Thyroid gland (tissue), 4 donors: Measurements from ENCODE around the gene MYO16. TPM values are rescaled to one million over a fixed set of nuclear protein-coding genes. Genes with fewer than 3 reads are reported as not detected.

ENCODE experiments used
- DNase-seq, 2 donors: peaks; one replicate each; pipeline ENCODE4 v3.0.0-alpha.2; 2019
- H3K27ac ChIP-seq, 3 donors: fragments of 200-600 bp; sonication (generic); 1 replicate in 2 of 3; 2 replicates in 1 of 3; pipeline ENCODE4 v1.5.1; 2016 to 2019; ENCODE audit warnings: mild to moderate bottlenecking in 1 of 3, moderate library complexity in 1 of 3
- H3K27me3 ChIP-seq: fragments of 200-600 bp; sonication (generic); one replicate; pipeline ENCODE4 v1.5.1; 2019
- H3K36me3 ChIP-seq, 2 donors: fragments of 200-600 bp; sonication (generic); one replicate each; pipeline ENCODE4 v1.5.1; 2016 to 2019
- H3K4me1 ChIP-seq, 2 donors: fragments of 200-600 bp; sonication (generic); one replicate each; pipeline ENCODE4 v1.5.1; 2017 to 2019
- H3K4me3 ChIP-seq, 3 donors: fragments of 200-600 bp; sonication (generic); replicated peaks in 1 of 3; 1 replicate in 2 of 3; 2 replicates in 1 of 3; pipeline ENCODE4 v1.5.1; 2016; ENCODE audit warnings: mild to moderate bottlenecking in 1 of 3
- H3K9me3 ChIP-seq: fragments of 200-600 bp; sonication (generic); one replicate; pipeline ENCODE4 v1.5.1; 2017
- POLR2A ChIP-seq, 2 donors: fragments of 450-650 bp; IDR thresholded peaks; one replicate each; pipeline ENCODE4 v1.6.1; 2017; ENCODE audit warnings: antibody characterized with exemption in 2 of 2, mild to moderate bottlenecking in 2 of 2, moderate library complexity in 1 of 2
- WGBS, 2 donors: methylation state at CpG; one replicate each; pipeline ENCODE4 v1.1.5; 2017; 5-methylcytosine and 5-hydroxymethylcytosine counted together
- intact Hi-C: fragments of 100-400 bp; cut with DNase I; formaldehyde crosslinking; loops from one replicate; pipeline ENCODE4 v1.15.1; 2023
- total RNA-seq, 4 donors: library from RNA; depleted of rRNA; stranded (reverse); fragments of >200 nt; gene quantifications; one replicate each; pipeline ENCODE4 v1.2.3, GENCODE V29; 2016
- TF ChIP-seq, protein P1 (sequence below), 6 experiments: fragments of 200-600 bp in 3 of 6; fragments of 450-650 bp in 3 of 6; sonication (generic) in 3 of 6; IDR thresholded peaks; one replicate each; pipeline ENCODE4 v1.5.1; 2016 to 2019; ENCODE audit warnings: antibody characterized with exemption in 6 of 6, mild to moderate bottlenecking in 2 of 6, inconsistent platforms in 1 of 6, moderate library complexity in 1 of 6

MYO16 gene
- total RNA-seq, 4 donors from 2014 or later = 0.10 to 0.13 (median 0.13) TPM; not detected in 1

DNA sequence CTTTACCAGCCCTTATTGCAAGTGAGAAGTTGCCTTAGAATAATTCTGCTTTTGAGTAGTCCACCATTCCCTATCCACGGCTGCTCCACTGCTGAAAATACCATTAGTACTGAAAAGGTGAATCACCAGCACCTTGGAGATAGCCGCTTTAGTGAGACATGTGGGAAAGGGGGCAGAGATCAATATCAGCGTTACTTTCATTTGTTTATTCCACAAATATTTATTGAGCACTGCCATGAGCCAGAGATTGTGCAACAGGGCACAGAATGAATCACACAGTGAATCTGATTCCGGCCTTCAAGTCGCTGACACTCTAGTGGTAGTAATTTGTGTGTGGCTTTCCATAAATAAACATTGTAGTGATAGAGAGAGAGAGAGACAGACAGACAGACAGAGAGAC lies 31.5 kb upstream of the MYO16 start:
- intact Hi-C loops = no loop called here
- no peak for DNase-seq
- Histone ChIP-seq H3K27ac (no peak overlapping the region), H3K36me3 (no peaks in the 10 kb centered on the region), H3K4me1 (no peaks in the 10 kb centered on the region), H3K4me3 (no peak overlapping the region), H3K9me3 (no peaks in the 10 kb centered on the region), H3K27me3 (no peaks in the 10 kb centered on the region)
- 82 to 89% methylated on average over 5 of the region's 5 CpGs for WGBS, 2 donors
- TF ChIP-seq, protein P1, sequence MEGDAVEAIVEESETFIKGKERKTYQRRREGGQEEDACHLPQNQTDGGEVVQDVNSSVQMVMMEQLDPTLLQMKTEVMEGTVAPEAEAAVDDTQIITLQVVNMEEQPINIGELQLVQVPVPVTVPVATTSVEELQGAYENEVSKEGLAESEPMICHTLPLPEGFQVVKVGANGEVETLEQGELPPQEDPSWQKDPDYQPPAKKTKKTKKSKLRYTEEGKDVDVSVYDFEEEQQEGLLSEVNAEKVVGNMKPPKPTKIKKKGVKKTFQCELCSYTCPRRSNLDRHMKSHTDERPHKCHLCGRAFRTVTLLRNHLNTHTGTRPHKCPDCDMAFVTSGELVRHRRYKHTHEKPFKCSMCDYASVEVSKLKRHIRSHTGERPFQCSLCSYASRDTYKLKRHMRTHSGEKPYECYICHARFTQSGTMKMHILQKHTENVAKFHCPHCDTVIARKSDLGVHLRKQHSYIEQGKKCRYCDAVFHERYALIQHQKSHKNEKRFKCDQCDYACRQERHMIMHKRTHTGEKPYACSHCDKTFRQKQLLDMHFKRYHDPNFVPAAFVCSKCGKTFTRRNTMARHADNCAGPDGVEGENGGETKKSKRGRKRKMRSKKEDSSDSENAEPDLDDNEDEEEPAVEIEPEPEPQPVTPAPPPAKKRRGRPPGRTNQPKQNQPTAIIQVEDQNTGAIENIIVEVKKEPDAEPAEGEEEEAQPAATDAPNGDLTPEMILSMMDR (IDR thresholded peaks at IDR 0.05) = no peak
- no peak for TF ChIP-seq POLR2A (IDR thresholded peaks at IDR 0.05)

DNA sequence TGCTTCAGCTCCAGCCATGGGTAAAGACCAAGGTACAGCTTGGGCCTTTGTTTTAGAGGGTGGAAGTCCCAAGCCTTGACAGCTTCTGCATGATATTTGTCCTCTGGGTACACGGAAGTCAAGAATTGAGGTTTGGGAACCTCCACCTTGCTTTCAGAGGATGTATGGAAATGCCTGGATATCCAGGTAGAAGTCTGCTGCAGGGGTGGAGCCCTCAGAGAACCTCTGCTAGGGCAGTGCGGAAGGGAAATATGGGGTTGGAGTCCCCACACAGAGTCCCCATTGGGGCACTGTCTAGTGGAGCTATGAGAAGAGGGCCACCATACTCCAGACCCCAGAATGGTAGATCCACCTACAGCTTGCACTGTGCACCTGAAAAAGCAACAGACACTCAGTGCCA lies 23.0 kb upstream of the MYO16 start:
- intact Hi-C loops = no loop called here
- 90 to 100% methylated on average over 2 of the region's 2 CpGs for WGBS, 2 donors
- no peak for TF ChIP-seq POLR2A (IDR thresholded peaks at IDR 0.05)
- TF ChIP-seq, protein P1 (IDR thresholded peaks at IDR 0.05) = no peak

DNA sequence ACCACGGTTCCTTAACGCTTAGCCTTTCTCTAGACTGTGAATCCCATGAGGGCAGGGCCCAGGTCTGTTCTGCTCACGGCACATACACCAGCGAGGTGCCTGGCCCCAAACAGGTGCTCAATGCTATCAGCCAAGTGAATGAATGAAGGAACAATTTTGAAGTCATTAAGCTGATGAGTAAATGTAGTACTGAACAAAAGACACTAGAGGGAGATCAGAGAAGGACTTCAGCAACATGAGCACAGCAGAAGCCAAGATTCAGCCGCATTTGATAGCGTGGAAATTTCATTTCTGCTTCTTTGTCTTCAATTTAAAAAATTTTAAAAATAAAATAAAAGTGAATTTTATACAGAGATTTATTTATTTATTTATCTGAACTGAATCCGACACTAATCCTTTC lies 20.1 kb upstream of the MYO16 start:
- intact Hi-C loops = no loop called here
- no peak overlapping the region for H3K4me3 ChIP-seq
- no peak overlapping the region for H3K27ac ChIP-seq
- H3K27me3 ChIP-seq = no peaks in the 10 kb centered on the region
- DNase-seq = no peak
- TF ChIP-seq, protein P1 (IDR thresholded peaks at IDR 0.05) = peak in 2 of 6 experiments; percentile 10 to 27
- no peak for TF ChIP-seq POLR2A (IDR thresholded peaks at IDR 0.05)
- 71 to 75% methylated on average over 7 of the region's 7 CpGs for WGBS, 2 donors
- no peaks in the 10 kb centered on the region for H3K4me1 ChIP-seq
- H3K36me3 ChIP-seq = no peaks in the 10 kb centered on the region
- H3K9me3 ChIP-seq = no peaks in the 10 kb centered on the region

More for the DNA sequence above, 23.0 kb upstream of the MYO16 start:
- H3K4me3 ChIP-seq = no peak overlapping the region
- H3K27me3 ChIP-seq = no peaks in the 10 kb centered on the region
- H3K9me3 ChIP-seq = no peaks in the 10 kb centered on the region
- no peak for DNase-seq
- H3K27ac ChIP-seq = no peak overlapping the region
- no peaks in the 10 kb centered on the region for H3K36me3 ChIP-seq
- no peaks in the 10 kb centered on the region for H3K4me1 ChIP-seq

DNA sequence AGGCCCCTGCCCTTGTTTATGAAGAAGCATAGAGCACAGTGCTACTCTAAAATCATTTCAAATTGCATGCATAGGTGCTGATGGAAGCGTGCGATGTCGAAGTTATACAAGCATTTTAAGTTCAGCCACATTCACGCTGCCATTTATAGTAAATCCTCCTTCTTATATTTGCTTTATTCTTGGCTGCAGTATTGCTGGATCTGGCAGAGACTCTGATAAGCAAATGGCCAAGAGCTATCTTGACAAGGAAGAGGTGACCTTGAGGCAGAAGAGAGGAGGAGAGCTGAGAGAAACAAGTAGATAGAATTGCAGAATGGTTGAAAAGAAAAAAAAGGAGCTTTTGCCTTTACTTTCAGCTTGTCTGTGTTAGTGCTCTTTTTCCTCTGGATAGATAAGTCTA lies 18.9 kb upstream of the MYO16 start:
- intact Hi-C loops = no loop called here
- Histone ChIP-seq H3K27ac (no peak overlapping the region), H3K36me3 (no peaks in the 10 kb centered on the region), H3K4me1 (no peaks in the 10 kb centered on the region), H3K9me3 (no peaks in the 10 kb centered on the region), H3K4me3 (no peak overlapping the region), H3K27me3 (no peaks in the 10 kb centered on the region)
- TF ChIP-seq POLR2A (IDR thresholded peaks at IDR 0.05) = no peak
- TF ChIP-seq, protein P1 (IDR thresholded peaks at IDR 0.05) = no peak
- no peak for DNase-seq
- 89% methylated on average over 4 of the region's 4 CpGs for WGBS, 2 donors

DNA sequence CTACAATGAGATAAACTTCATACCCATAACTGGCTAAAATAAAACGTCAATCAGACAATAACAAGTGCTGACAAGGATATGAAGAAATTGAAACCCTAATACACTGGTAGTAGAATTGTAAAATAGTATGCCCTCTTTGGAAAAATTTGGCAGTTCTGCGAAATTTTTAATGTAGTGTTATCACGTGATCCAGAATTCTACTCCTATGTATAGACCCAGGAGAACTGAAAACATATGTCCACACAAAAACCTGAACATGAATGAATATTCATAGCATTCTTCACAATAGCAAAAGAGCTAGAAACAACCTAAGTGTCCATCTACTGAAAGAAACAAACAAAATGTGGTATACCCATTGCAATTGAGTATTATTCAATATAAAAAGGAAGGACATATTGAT lies 14.2 kb upstream of the MYO16 start:
- no peak for DNase-seq
- no peak for TF ChIP-seq POLR2A (IDR thresholded peaks at IDR 0.05)
- TF ChIP-seq, protein P1 (IDR thresholded peaks at IDR 0.05) = no peak
- Histone ChIP-seq H3K9me3 (no peaks in the 10 kb centered on the region), H3K4me1 (no peaks in the 10 kb centered on the region), H3K4me3 (no peak overlapping the region), H3K27ac (no peak overlapping the region), H3K27me3 (no peaks in the 10 kb centered on the region), H3K36me3 (no peaks in the 10 kb centered on the region)
- intact Hi-C loops = no loop called here
- WGBS, 2 donors = 84 to 86% methylated on average over 3 of the region's 3 CpGs
